Vein endothelial cell (primary cell): ENCODE results near the gene SLC16A6. TPM values are rescaled to one million over a fixed set of nuclear protein-coding genes. Genes with fewer than 3 reads are reported as not detected.

Experiments
- total RNA-seq: library from RNA; depleted of rRNA; stranded (reverse); fragments of >200 nt; gene quantifications from 2 replicates; pipeline ENCODE4 v1.2.3, GENCODE V29; 2012

The SLC16A6 gene
- total RNA-seq, result 0.96 and 2.0 TPM in 2 replicates

DNA sequence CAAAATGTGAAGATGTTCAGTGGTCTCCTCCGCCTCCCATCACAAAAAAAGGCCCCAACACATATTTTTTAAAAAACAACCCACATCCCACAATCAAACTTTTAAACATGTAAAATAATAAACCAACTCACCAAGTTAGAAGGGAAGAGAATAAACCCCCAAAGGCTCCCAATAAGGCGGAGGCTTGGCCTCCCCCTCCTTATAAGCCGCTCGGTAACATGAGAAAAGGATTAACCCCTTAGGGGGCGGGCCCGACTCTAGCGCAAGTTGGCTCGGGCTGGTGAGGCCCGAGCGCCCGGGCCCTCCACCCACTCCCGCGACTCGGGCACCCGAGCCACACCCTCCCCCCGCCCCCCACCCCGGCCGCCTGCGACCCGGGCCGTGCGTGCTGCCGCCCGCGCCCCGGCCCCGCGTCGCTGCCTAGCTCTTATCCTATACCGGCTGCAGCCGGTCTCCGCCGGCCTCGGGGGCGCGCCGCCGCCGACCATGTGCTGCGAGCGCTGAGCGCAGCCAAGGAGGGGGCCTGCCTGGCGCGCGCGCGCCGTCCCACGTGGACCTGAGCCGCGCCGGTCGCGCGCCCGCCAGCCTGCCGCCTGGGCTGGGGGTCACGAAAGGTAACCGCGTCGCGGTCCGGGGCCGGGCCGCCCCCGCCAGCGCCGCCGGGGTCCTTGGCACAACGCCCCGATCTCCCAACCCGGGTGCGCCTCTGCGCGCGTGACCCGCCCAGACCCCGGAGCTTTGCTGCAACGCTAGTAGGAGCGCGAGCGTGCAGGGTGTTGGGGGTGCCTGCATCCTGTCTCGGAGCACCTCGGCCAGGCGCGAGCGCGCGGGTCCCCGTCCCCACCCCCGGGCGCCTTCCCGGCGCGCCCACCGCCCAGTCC lies at the start of gene SLC16A6, which contains the start of gene ARSG:
TSS of gene SLC16A6 (minus strand) at position 173 of the 881 bp plus-strand sequence. CDS start 12,807 bp downstream, outside the sequence.
TSS of gene ARSG (plus strand) at position 541 of the 881 bp plus-strand sequence. CDS start 15,999 bp downstream, outside the sequence.

DNA sequence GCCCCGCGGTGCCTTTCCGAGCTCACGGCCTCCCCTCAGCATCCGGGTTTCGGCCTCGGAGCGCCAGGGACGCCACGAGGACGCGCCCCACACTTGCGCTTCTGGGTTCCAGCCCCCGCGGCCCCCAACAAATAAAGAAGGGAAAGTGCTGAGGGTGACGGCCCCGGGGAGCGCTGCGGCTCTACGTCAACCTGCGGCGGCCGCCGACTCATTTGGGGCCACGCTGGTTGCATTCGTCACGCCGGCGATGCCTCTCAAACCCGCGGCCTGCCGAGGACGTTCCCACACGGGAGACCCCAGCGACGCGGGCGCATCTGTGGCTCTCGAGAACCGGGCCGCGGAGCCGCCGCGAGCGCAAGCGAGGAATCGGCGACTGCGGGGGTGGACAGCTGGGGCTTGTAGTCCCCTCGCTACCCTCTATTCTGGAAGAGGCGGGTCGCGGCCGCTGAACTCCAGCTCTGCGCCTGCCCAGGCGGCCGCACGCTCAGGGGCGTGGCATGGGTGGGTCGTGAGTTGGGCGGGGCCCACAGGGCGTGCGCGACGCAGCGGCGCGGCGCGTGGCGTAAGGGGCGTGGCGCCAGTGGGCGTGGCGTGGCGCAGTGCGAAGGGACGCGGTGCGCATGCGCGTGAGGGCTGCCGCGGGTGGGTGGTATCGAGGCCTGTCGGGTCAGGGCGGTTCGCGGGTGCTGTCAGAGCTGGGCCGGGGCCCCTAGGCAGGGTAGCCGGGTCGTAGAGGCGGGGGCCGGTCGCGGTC lies 43.3 kb downstream of the SLC16A6 start, which contains the start of gene AMZ2:
TSS of gene AMZ2 (plus strand) at position 599 of the 754 bp plus-strand sequence. CDS start 2,145 bp downstream, outside the sequence.

Other genes with a start within 250 kb of the SLC16A6 start
- gene AMZ2, start 43.1 kb downstream of the SLC16A6 start, total RNA-seq, result 60.1 and 66.0 TPM in 2 replicates
- 7.9 and 8.8 TPM in 2 replicates for gene ARSG, start 368 bp upstream of the SLC16A6 start, total RNA-seq
- gene WIPI1, start 166.4 kb upstream of the SLC16A6 start, total RNA-seq, result 37.6 and 62.1 TPM in 2 replicates
- 212 and 256 TPM in 2 replicates for gene PRKAR1A, start 221.3 kb upstream of the SLC16A6 start, total RNA-seq